Spleen (tissue), 11 donors: ENCODE measurements around the gene SRPRB. TPM values are rescaled to one million over a fixed set of nuclear protein-coding genes. Genes with fewer than 3 reads are reported as not detected.

ENCODE experiments used
- DNase-seq: peaks from one replicate; pipeline ENCODE4 v3.0.0-alpha.2; 2020
- H3K27ac ChIP-seq, 8 donors: fragments of 200-600 bp; sonication (generic) in 7 of 8; 1 replicate in 4 of 8; 2 replicates in 4 of 8; pipeline versions ENCODE4 v1.5.0 to v1.8.0; 2016 to 2021; ENCODE audit warnings: inconsistent platforms in 4 of 8, mild to moderate bottlenecking in 4 of 8, moderate library complexity in 1 of 8
- H3K27me3 ChIP-seq, 7 donors: fragments of 200-600 bp; sonication (generic) in 6 of 7; replicated peaks in 1 of 7; 1 replicate in 4 of 7; 2 replicates in 3 of 7; pipeline versions ENCODE4 v1.5.0 to v1.8.0; 2016 to 2021; ENCODE audit warnings: inconsistent platforms in 3 of 7, mild to moderate bottlenecking in 1 of 7
- H3K36me3 ChIP-seq, 6 donors: fragments of 200-600 bp; sonication (generic) in 5 of 6; 1 replicate in 4 of 6; 2 replicates in 2 of 6; pipeline versions ENCODE4 v1.5.0 to v1.8.0; 2016 to 2021; ENCODE audit warnings: inconsistent platforms in 2 of 6
- H3K4me1 ChIP-seq, 6 donors: fragments of 200-600 bp; sonication (generic) in 5 of 6; 1 replicate in 3 of 6; 2 replicates in 3 of 6; pipeline versions ENCODE4 v1.5.0 to v1.8.0; 2016 to 2021; ENCODE audit warnings: inconsistent platforms in 3 of 6
- H3K4me3 ChIP-seq, 8 donors: fragments of 200-600 bp; sonication (generic) in 7 of 8; 1 replicate in 4 of 8; 2 replicates in 4 of 8; pipeline versions ENCODE4 v1.5.0 to v1.8.0; 2016 to 2021; ENCODE audit warnings: inconsistent platforms in 4 of 8, mild to moderate bottlenecking in 4 of 8, moderate library complexity in 2 of 8
- H3K9me3 ChIP-seq, 8 donors: fragments of 200-600 bp; sonication (generic) in 7 of 8; 1 replicate in 4 of 8; 2 replicates in 4 of 8; pipeline versions ENCODE4 v1.5.0 to v1.8.0; 2016 to 2021; ENCODE audit warnings: inconsistent platforms in 4 of 8
- POLR2A ChIP-seq, 3 donors: fragments of 450-650 bp; IDR thresholded peaks; one replicate each; pipeline ENCODE4 v1.5.1; 2017; ENCODE audit warnings: antibody characterized with exemption in 3 of 3, mild to moderate bottlenecking in 1 of 3
- POLR2AphosphoS5 ChIP-seq, 3 donors: sonication (generic); formaldehyde crosslinking; IDR thresholded peaks; one replicate each; pipeline ENCODE4 v1.5.1; 2017; ENCODE audit warnings: antibody characterized with exemption in 3 of 3
- WGBS, 5 donors: extraction: QIAGEN DNeasy Blood & Tissue Kit in 3 of 5; methylation state at CpG; one replicate each; pipeline versions ENCODE4 v1.1.5 to v1.1.7; 2013 to 2018; 5-methylcytosine and 5-hydroxymethylcytosine counted together
- intact Hi-C: fragments of 100-400 bp; cut with DNase I; formaldehyde crosslinking; loops from one replicate; pipeline ENCODE4 v1.15.0; 2023; ENCODE audit warnings: low total_unique reads
- polyA plus RNA-seq, 3 donors: library from polyadenylated mRNA; stranded (reverse); fragments of 200-250 nt; gene quantifications; one replicate each; pipeline ENCODE4 v1.2.1, GENCODE V29; 2013
- total RNA-seq, 7 donors: library from RNA; depleted of rRNA in 3 of 7; stranded (reverse); fragments of >200 nt in 3 of 7; fragmentation: NEBNext Ultra II Directional in 4 of 7; extraction: Animal tissue kit (Norgen Biotek cat#: 25700) in 4 of 7; gene quantifications; one replicate each; pipeline versions ENCODE4 v1.1.0 to v1.2.1, GENCODE V29; 2016 to 2021
- TF ChIP-seq, protein P1 (sequence below), 11 experiments: fragments of 200-600 bp in 7 of 11; fragments of 450-650 bp in 4 of 11; sonication (generic) in 4 of 11; IDR thresholded peaks in 8 of 11; conservative IDR thresholded peaks in 3 of 11; 1 replicate in 7 of 11; 2 replicates in 4 of 11; pipeline versions ENCODE4 v1.4.0 to v1.8.0; 2016 to 2021; ENCODE audit warnings: antibody characterized with exemption in 11 of 11, inconsistent platforms in 4 of 11, mild to moderate bottlenecking in 1 of 11
- donor health status: healthy with polysubstance abuse.
- donor health status: DM: no; HTN: no; CAD: no; lungs with moderate emphysema.
- donor health status: DM: no; HTN: no; CAD: no.
- donor health status: Bipolar disorder and iron deficiency.
- donor health status: healthy.
- donor health status: DM: no; HTN: no; CAD: no.
- donor health status: DM: yes; HTN: yes; CAD: no.

Gene SRPRB
- total and polyA plus RNA-seq, 10 donors, result 11.5 to 38.5 (median 25.9) TPM

DNA sequence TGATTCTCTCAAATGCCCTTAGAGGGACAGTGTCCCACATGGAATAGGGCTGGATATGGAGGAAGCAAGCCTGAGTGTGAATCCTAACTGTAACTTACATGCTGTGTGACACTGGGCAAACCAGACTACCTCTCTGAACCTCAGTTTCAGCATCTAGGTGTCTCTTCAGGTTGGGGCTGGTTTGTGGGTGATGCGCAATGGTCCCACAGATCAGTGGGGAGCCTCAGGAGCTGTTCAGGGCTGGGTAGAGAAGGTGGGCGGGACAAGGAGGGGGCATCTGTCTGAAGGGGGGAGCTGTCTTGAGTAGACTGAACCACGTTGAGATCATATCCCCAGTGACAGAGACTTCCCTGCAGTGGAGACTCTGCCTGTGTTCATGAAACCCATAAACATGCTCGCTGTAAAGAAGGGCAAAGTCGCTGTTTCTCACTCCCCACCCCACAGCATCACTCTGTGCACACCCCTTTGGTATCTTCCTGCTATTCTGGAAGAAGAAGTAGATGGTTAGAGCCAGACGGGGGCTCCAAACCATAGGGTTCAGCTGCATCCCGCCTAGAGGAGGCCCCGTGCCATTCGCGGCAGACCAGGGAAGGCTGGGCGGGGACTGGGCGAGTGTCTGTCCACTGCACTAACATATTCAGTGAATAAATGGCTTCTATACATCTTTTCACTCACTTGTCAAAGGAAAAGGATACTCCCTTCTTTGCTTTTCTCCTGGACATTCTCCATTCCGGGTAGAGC is 28.4 kb downstream of the SRPRB start:
- Histone ChIP-seq H3K9me3 (no peaks in the 10 kb centered on the region), H3K27ac (no peak overlapping the region), H3K4me3 (no peak overlapping the region), H3K27me3 (no peaks in the 10 kb centered on the region), H3K36me3 (peaks cover 0 to 35% (median 1%) of the 10 kb centered on the region in 6 donors), H3K4me1 (no peaks in the 10 kb centered on the region)
- WGBS, 5 donors, result 84 to 94% (median 87%) methylated on average over 13 of the region's 13 CpGs
- no peak for DNase-seq
- intact Hi-C loops, result no loop called here
- TF ChIP-seq POLR2A (IDR thresholded peaks at IDR 0.05) (no peak), POLR2AphosphoS5 (IDR thresholded peaks at IDR 0.05) (no peak)
- TF ChIP-seq, protein P1, sequence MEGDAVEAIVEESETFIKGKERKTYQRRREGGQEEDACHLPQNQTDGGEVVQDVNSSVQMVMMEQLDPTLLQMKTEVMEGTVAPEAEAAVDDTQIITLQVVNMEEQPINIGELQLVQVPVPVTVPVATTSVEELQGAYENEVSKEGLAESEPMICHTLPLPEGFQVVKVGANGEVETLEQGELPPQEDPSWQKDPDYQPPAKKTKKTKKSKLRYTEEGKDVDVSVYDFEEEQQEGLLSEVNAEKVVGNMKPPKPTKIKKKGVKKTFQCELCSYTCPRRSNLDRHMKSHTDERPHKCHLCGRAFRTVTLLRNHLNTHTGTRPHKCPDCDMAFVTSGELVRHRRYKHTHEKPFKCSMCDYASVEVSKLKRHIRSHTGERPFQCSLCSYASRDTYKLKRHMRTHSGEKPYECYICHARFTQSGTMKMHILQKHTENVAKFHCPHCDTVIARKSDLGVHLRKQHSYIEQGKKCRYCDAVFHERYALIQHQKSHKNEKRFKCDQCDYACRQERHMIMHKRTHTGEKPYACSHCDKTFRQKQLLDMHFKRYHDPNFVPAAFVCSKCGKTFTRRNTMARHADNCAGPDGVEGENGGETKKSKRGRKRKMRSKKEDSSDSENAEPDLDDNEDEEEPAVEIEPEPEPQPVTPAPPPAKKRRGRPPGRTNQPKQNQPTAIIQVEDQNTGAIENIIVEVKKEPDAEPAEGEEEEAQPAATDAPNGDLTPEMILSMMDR (IDR thresholded peaks at IDR 0.05 in 8 of 11, conservative IDR thresholded peaks at IDR 0.05 in 3 of 11), result no peak

DNA sequence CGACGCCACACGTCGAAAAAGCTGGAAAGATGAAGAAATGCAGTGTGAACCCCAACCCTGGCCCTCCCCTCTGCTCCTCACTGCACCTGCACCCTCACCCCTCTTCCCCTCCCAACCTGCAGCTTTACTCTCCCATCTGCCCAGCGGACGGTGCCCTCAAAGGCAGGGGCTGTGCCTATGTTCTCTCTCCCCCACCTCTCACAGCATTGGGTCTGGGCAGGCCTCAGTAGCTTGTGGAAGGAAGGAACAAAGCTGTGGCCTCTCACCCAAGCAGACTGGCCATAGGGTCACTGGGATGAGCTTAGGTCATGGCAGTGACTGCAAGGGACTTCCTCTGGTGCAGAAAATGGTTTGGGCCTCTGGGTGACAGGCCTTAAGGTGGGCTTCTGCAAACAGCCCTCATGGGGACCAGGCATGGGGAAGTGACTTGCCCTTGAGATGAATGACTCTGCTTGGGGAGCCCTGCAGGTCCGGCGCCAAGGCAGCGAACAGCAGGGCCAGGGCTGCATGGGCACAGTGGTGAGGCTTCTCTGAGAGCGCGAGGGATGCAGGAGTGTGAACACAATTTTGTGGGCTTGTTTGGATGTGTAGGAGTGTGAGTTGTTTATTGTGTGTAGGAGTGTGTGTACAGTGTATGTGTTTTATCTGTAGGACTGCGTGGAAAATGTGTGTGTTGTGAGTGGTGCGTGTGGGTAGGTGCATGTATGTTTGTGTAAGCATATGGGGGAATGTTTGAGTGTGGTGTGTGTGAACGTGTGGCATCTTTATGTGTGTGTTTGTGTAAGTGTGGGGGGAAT is 29.2 kb downstream of the SRPRB start:
- Histone ChIP-seq H3K4me3 (no peak overlapping the region), H3K27me3 (no peaks in the 10 kb centered on the region), H3K4me1 (no peaks in the 10 kb centered on the region), H3K27ac (no peak overlapping the region), H3K36me3 (peaks cover 0 to 40% (median 2%) of the 10 kb centered on the region in 6 donors), H3K9me3 (no peaks in the 10 kb centered on the region)
- DNase-seq, result no peak
- no peak for TF ChIP-seq POLR2AphosphoS5 (IDR thresholded peaks at IDR 0.05)
- TF ChIP-seq, protein P1 (IDR thresholded peaks at IDR 0.05 in 8 of 11, conservative IDR thresholded peaks at IDR 0.05 in 3 of 11), result no peak
- TF ChIP-seq POLR2A (IDR thresholded peaks at IDR 0.05), result no peak
- intact Hi-C loops, result no loop called here
- 90 to 95% (median 94%) methylated on average over 14 of the region's 14 CpGs for WGBS, 5 donors

DNA sequence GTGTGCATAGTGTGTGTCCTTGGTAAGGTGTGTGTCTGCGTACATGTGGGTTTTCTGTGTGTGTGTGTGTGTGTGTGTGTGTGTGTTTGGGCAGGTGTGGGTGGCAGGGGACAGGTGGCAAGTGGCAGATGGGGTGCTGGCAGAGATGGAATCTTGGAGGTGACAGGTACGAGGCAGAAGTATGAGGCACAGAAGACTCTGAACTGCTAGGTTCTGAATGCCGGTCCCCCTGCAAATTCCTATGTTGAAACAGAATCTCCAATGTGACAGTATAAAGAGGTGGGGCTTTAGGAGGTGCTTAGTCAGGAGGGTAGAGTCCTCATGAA is 29.8 kb downstream of the SRPRB start:
- TF ChIP-seq, protein P1 (IDR thresholded peaks at IDR 0.05 in 8 of 11, conservative IDR thresholded peaks at IDR 0.05 in 3 of 11), result no peak
- intact Hi-C loops, result no loop called here
- Histone ChIP-seq H3K36me3 (peaks cover 0 to 40% (median 2%) of the 10 kb centered on the region in 6 donors), H3K4me3 (no peak overlapping the region), H3K4me1 (no peaks in the 10 kb centered on the region), H3K9me3 (no peaks in the 10 kb centered on the region), H3K27ac (no peak overlapping the region), H3K27me3 (no peaks in the 10 kb centered on the region)
- DNase-seq, result no peak
- 89 to 94% (median 92%) methylated on average over 3 of the region's 3 CpGs for WGBS, 5 donors

DNA sequence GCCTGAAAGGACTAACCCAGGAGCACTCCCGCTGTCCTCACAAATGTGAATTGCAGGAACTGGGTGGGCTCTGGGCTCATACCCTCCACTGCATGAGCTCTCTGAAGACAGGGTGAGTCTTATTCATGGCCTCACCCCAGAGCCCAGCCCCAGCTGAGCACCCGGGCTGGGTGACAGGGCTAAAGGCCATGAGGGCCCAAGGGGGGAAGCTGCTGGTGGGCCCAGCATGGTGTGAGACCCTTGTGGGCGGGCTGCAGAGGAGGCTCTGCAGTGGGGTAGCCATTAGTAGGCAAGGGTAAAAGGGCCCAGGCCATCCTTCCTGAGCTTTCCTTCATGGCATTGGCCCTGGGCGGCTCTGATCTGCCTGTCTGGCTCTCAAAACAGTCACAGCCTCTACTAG is 30.3 kb downstream of the SRPRB start:
- Histone ChIP-seq H3K27ac (no peak overlapping the region), H3K4me1 (no peaks in the 10 kb centered on the region), H3K4me3 (no peak overlapping the region), H3K27me3 (no peaks in the 10 kb centered on the region), H3K9me3 (no peaks in the 10 kb centered on the region), H3K36me3 (peaks cover 0 to 40% (median 2%) of the 10 kb centered on the region in 6 donors)
- WGBS, 5 donors, result 83 to 99% (median 90%) methylated on average over 2 to 4 of the region's 4 CpGs
- no peak for DNase-seq
- intact Hi-C loops, result no loop called here
- TF ChIP-seq POLR2A (IDR thresholded peaks at IDR 0.05) (no peak), POLR2AphosphoS5 (IDR thresholded peaks at IDR 0.05) (no peak)
- TF ChIP-seq, protein P1 (IDR thresholded peaks at IDR 0.05 in 8 of 11, conservative IDR thresholded peaks at IDR 0.05 in 3 of 11), result no peak
